WTC11 (cell line): ENCODE measurements around the gene RBBP6. TPM values are rescaled to one million over a fixed set of nuclear protein-coding genes. Genes with fewer than 3 reads are reported as not detected.

Source experiments
- ATAC-seq: fragments of 200-7000 bp; cut with Tn5 transposase; 2 replicates; pipeline ENCODE4 v1.10.0; 2021; ENCODE audit warnings: mild to moderate bottlenecking, moderate library complexity
- CTCF ChIA-PET: fragments of 300-600 bp; sonication (Branson Sonifier 250); formaldehyde crosslinking; loops from one replicate; lab custom pipeline; 2021; ENCODE audit warnings: antibody characterized with exemption; lab: Charles Lee
- POLR2A ChIA-PET: fragments of 350-600 bp; sonication (Branson Sonifier 250); formaldehyde crosslinking; loops from one replicate; lab custom pipeline; 2021; ENCODE audit warnings: antibody characterized with exemption; lab: Charles Lee
- DNase-seq: peaks from one replicate; pipeline ENCODE4 v3.0.0; 2021; ENCODE audit warnings: low spot score
- H3K27ac Mint-ChIP-seq: 2 replicates; pipeline ENCODE4 v1.8.0; 2021; ENCODE audit warnings: mixed read lengths
- H3K27me3 Mint-ChIP-seq: 2 replicates; pipeline ENCODE4 v1.8.0; 2021; ENCODE audit warnings: low read depth, mild to moderate bottlenecking, moderate library complexity, mixed read lengths
- H3K36me3 Mint-ChIP-seq: 2 replicates; pipeline ENCODE4 v1.8.0; 2021; ENCODE audit warnings: mixed read lengths
- H3K4me1 Mint-ChIP-seq: 2 replicates; pipeline ENCODE4 v1.8.0; 2022; ENCODE audit warnings: mixed read lengths
- H3K4me3 Mint-ChIP-seq: 2 replicates; pipeline ENCODE4 v1.8.0; 2021; ENCODE audit warnings: mild to moderate bottlenecking, moderate library complexity, mixed read lengths
- H3K9me3 Mint-ChIP-seq: 2 replicates; pipeline ENCODE4 v1.8.0; 2021; ENCODE audit warnings: mixed read lengths
- AFF4 ChIP-seq: sonication (generic); formaldehyde crosslinking; IDR thresholded peaks from 2 replicates; pipeline ENCODE4 v1.8.1; 2023; ENCODE audit warnings: mild to moderate bottlenecking, missing genetic modification reagents, borderline replicate concordance
- ARID4B ChIP-seq: sonication (generic); formaldehyde crosslinking; IDR thresholded peaks from 2 replicates; pipeline ENCODE4 v1.8.0; 2023; ENCODE audit warnings: missing genetic modification reagents, mild to moderate bottlenecking, borderline replicate concordance
- ATF2 ChIP-seq: sonication (generic); formaldehyde crosslinking; IDR thresholded peaks from 2 replicates; pipeline ENCODE4 v1.8.1; 2022; ENCODE audit warnings: low read depth, missing genetic modification reagents, borderline replicate concordance
- E2F5 ChIP-seq: sonication (generic); formaldehyde crosslinking; IDR thresholded peaks from 2 replicates; pipeline ENCODE4 v1.8.1; 2022; ENCODE audit warnings: mild to moderate bottlenecking, moderate library complexity, missing genetic modification reagents
- ERG ChIP-seq: fragments of 250-450 bp; sonication (Bioruptor Pico); IDR thresholded peaks from 2 replicates; pipeline ENCODE4 v1.8.0; 2021; ENCODE audit warnings: mild to moderate bottlenecking
- ESRRA ChIP-seq: sonication (generic); formaldehyde crosslinking; IDR thresholded peaks from 2 replicates; pipeline ENCODE4 v1.8.1; 2022; ENCODE audit warnings: mild to moderate bottlenecking, missing genetic modification reagents, borderline replicate concordance
- ETV6 ChIP-seq: sonication (generic); formaldehyde crosslinking; IDR thresholded peaks from 2 replicates; pipeline ENCODE4 v1.8.1; 2022; ENCODE audit warnings: mild to moderate bottlenecking, missing genetic modification reagents
- FOXJ3 ChIP-seq: sonication (generic); formaldehyde crosslinking; IDR thresholded peaks from 2 replicates; pipeline ENCODE4 v1.9.0; 2021; ENCODE audit warnings: missing genetic modification reagents, mild to moderate bottlenecking, borderline replicate concordance
- FOXK1 ChIP-seq: sonication (generic); formaldehyde crosslinking; IDR thresholded peaks from 2 replicates; pipeline ENCODE4 v1.8.0; 2022; ENCODE audit warnings: mild to moderate bottlenecking, moderate library complexity, missing genetic modification reagents
- GABPB1 ChIP-seq: sonication (generic); formaldehyde crosslinking; IDR thresholded peaks from 2 replicates; pipeline ENCODE4 v1.8.1; 2023; ENCODE audit warnings: mild to moderate bottlenecking, missing genetic modification reagents
- IRF2 ChIP-seq: sonication (generic); formaldehyde crosslinking; IDR thresholded peaks from 2 replicates; pipeline ENCODE4 v1.8.0; 2022; ENCODE audit warnings: low read depth, missing genetic modification reagents, borderline replicate concordance
- MAX ChIP-seq: sonication (generic); formaldehyde crosslinking; IDR thresholded peaks from 2 replicates; pipeline ENCODE4 v1.8.0; 2022; ENCODE audit warnings: mild to moderate bottlenecking, missing genetic modification reagents
- OVOL2 ChIP-seq: fragments of 250-450 bp; sonication (Bioruptor Pico); IDR thresholded peaks from 2 replicates; pipeline ENCODE4 v1.9.0; 2021; ENCODE audit warnings: mild to moderate bottlenecking, borderline replicate concordance
- SMAD4 ChIP-seq: sonication (generic); formaldehyde crosslinking; IDR thresholded peaks from 2 replicates; pipeline ENCODE4 v1.8.0; 2022; ENCODE audit warnings: mild to moderate bottlenecking, missing genetic modification reagents
- TEAD4 ChIP-seq: sonication (generic); formaldehyde crosslinking; IDR thresholded peaks from 2 replicates; pipeline ENCODE4 v1.8.0; 2022; ENCODE audit warnings: mild to moderate bottlenecking, missing genetic modification reagents
- USF2 ChIP-seq: sonication (generic); formaldehyde crosslinking; IDR thresholded peaks from 2 replicates; pipeline ENCODE4 v1.8.1; 2023; ENCODE audit warnings: mild to moderate bottlenecking, missing genetic modification reagents, moderate library complexity
- ZNF121 ChIP-seq: sonication (generic); formaldehyde crosslinking; IDR thresholded peaks from 2 replicates; pipeline ENCODE4 v1.8.0; 2023; ENCODE audit warnings: missing genetic modification reagents
- ZNF396 ChIP-seq: fragments of 250-450 bp; sonication (Bioruptor Pico); IDR thresholded peaks from 2 replicates; pipeline ENCODE4 v1.8.0; 2021; ENCODE audit warnings: mild to moderate bottlenecking, moderate library complexity, borderline replicate concordance
- total RNA-seq: library from RNA; stranded (reverse); gene quantifications from 3 replicates; pipeline ENCODE4 v1.2.3, GENCODE V29; 2021

RBBP6 gene
- total RNA-seq, 1 experiment from 2014 or later, result 62.4 TPM

- TF ChIP-seq IRF2 (no peak), SMAD4 (no peak), FOXK1 (no peak), TEAD4 (CRISPR knock-in tag) (no peak), ATF2 (CRISPR knock-in tag) (no peak), OVOL2 (no peak), MAX (CRISPR knock-in tag) (0 out of 2 replicates have a peak, but pooled peaks have one; percentile 52), USF2 (CRISPR knock-in tag) (peak; percentile 93), ZNF396 (CRISPR knock-in tag) (no peak), AFF4 (no peak)
Observed at GRCh38 chr16:24609740-24610415, 70.5 kb downstream of the RBBP6 start (continued).

- no peak overlapping the region for H3K27ac Mint-ChIP-seq
- POLR2A ChIA-PET, result interaction anchor here (0.8 kb wide), 1 partner anchor 10 kb away, joined by 3 read pairs; no protein-coding TSS in a partner anchor
- peaks cover 15% of the 10 kb centered on the region for H3K4me1 Mint-ChIP-seq
Observed at GRCh38 chr16:24610416-24610755, 71.0 kb downstream of the RBBP6 start.

GRCh38 chr16:24611310-24611709 is 71.9 kb downstream of the RBBP6 start:
- Mint-ChIP-seq H3K27me3 (peaks cover 42% of the 10 kb centered on the region), H3K27ac (no peak overlapping the region), H3K9me3 (no peaks in the 10 kb centered on the region), H3K36me3 (no peaks in the 10 kb centered on the region), H3K4me1 (peaks cover 16% of the 10 kb centered on the region), H3K4me3 (peak overlapping the region; percentile 84)
- no peak for ATAC-seq
- DNase-seq, result no peak
- POLR2A ChIA-PET, result no interaction called here
- CTCF ChIA-PET, result interaction anchor here (0.6 to 1.8 kb wide), 3 partner anchors 47 to 283 kb away, joined by 3 to 5 read pairs (median 4); no protein-coding TSS in a partner anchor
- TF ChIP-seq ESRRA (CRISPR knock-in tag) (no peak), ETV6 (CRISPR knock-in tag) (no peak), ARID4B (CRISPR knock-in tag) (no peak), E2F5 (no peak), FOXJ3 (CRISPR knock-in tag) (no peak), ERG (CRISPR knock-in tag) (no peak), GABPB1 (no peak)

More at GRCh38 chr16:24610416-24610755, 71.0 kb downstream of the RBBP6 start:
- DNase-seq (peak; percentile 45), ATAC-seq (peak; percentile 86)
- TF ChIP-seq IRF2, result no peak
- 0 out of 2 replicates have a peak, but pooled peaks have one; percentile 22 for TF ChIP-seq ZNF121 (CRISPR knock-in tag)
- TF ChIP-seq MAX (CRISPR knock-in tag), result peak; percentile 27; the same call in 1 of the 2 replicates
- Mint-ChIP-seq H3K27me3 (peaks cover 42% of the 10 kb centered on the region), H3K4me3 (peak overlapping the region; percentile 84), H3K9me3 (no peaks in the 10 kb centered on the region), H3K36me3 (no peaks in the 10 kb centered on the region)
- CTCF ChIA-PET, result interaction anchor here (0.6 to 1.2 kb wide), 3 partner anchors 48 to 284 kb away, joined by 3 to 4 read pairs (median 3); no protein-coding TSS in a partner anchor
